GM12878 (cell line): ENCODE measurements around the gene ANKS1A. TPM values are rescaled to one million over a fixed set of nuclear protein-coding genes. Genes with fewer than 3 reads are reported as not detected.

Experiments
- ATAC-seq: fragments of 200-7000 bp; cut with Tn5 transposase; 3 replicates; pipeline ENCODE4 v1.9.1; 2020; ENCODE audit warnings: mild to moderate bottlenecking, moderate library complexity
- BruUV-seq: library from RNA; stranded (reverse); fragments of 400-500 nt; replicated peaks from 2 replicates; lab custom pipeline; 2021; lab: Mats Ljungman, UMichigan
- CTCF ChIA-PET: fragments of 300-600 bp; sonication (Branson Sonifier 250); formaldehyde crosslinking; extraction: SDS; loops from one replicate; lab custom pipeline; 2021; ENCODE audit warnings: inconsistent platforms; lab: Yijun Ruan, JAX
- POLR2A ChIA-PET: fragments of 350-600 bp; formaldehyde crosslinking; extraction: SDS; loops from one replicate; lab custom pipeline; 2021; ENCODE audit warnings: inconsistent platforms; lab: Charles Lee
- RAD21 ChIA-PET: fragments of 300-600 bp; sonication (Branson Sonifier 250); formaldehyde crosslinking; loops from one replicate; lab custom pipeline; 2023; ENCODE audit warnings: antibody characterized with exemption; ENCODE audit not compliant: unreplicated experiment; lab: Charles Lee
- SMC1A ChIA-PET: fragments of 300-600 bp; sonication (Branson Sonifier 250); formaldehyde crosslinking; loops from one replicate; lab custom pipeline; 2023; ENCODE audit not compliant: unreplicated experiment, uncharacterized antibody; lab: Charles Lee
- DNase-seq: peaks from one replicate; pipeline ENCODE4 v3.0.0-alpha.2; 2011; ENCODE audit warnings: low read depth, low spot score
- FAIRE-seq: peaks from 3 replicates; lab custom pipeline; 2011; peaks lifted over from hg19 to GRCh38; lab: Jason Lieb, UNC
- H2AFZ ChIP-seq: 2 replicates; pipeline ENCODE4 v1.6.0; 2011; ENCODE audit warnings: low read depth, low read length, control low read depth; ENCODE audit not compliant: control insufficient read depth
- H3K27ac ChIP-seq: 2 replicates; pipeline ENCODE4 v1.5.1; 2011; ENCODE audit warnings: control low read depth; ENCODE audit not compliant: control insufficient read depth, insufficient read depth
- H3K27me3 ChIP-seq, 2 experiments: replicated peaks in 1 of 2; 2 replicates each; pipeline versions ENCODE4 v1.6.0 to v1.6.1; 2011; ENCODE audit warnings: low read length in 1 of 2; ENCODE audit not compliant: control insufficient read depth in 2 of 2, insufficient read depth in 2 of 2
- H3K36me3 ChIP-seq, 2 experiments: 2 replicates each; pipeline ENCODE4 v1.5.1; 2011; ENCODE audit warnings: low read length in 1 of 2; ENCODE audit not compliant: control insufficient read depth in 2 of 2, insufficient read depth in 2 of 2
- H3K4me1 ChIP-seq: 2 replicates; pipeline ENCODE4 v1.6.1; 2011; ENCODE audit warnings: mild to moderate bottlenecking, low read length, moderate library complexity, mixed read lengths; ENCODE audit not compliant: control insufficient read depth, insufficient read depth
- H3K4me2 ChIP-seq: 2 replicates; pipeline ENCODE4 v1.6.0; 2011; ENCODE audit warnings: control low read depth; ENCODE audit not compliant: control insufficient read depth, insufficient read depth
- H3K4me3 ChIP-seq: fragments of 200-600 bp; sonication (generic); 2 replicates; pipeline ENCODE4 v1.5.1; 2016
- H3K79me2 ChIP-seq: 2 replicates; pipeline ENCODE4 v1.6.0; 2011; ENCODE audit warnings: low read length; ENCODE audit not compliant: control insufficient read depth, insufficient read depth
- H3K9ac ChIP-seq: 2 replicates; pipeline ENCODE4 v1.8.0; 2011; ENCODE audit warnings: low read length, control low read depth, mixed read lengths; ENCODE audit not compliant: control insufficient read depth, insufficient read depth
- H3K9me3 ChIP-seq: replicated peaks from 3 replicates; pipeline ENCODE4 v1.5.1; 2011; ENCODE audit warnings: mild to moderate bottlenecking, low read length; ENCODE audit not compliant: control insufficient read depth, insufficient read depth
- H4K20me1 ChIP-seq: 2 replicates; pipeline ENCODE4 v1.6.0; 2011; ENCODE audit not compliant: control insufficient read depth, insufficient read depth
- CBX3 ChIP-seq: fragments of 200-600 bp; sonication (generic); IDR thresholded peaks from 2 replicates; pipeline ENCODE4 v1.6.1; 2016; ENCODE audit warnings: low read depth, borderline replicate concordance
- CHD1 ChIP-seq: IDR thresholded peaks from 2 replicates; pipeline ENCODE4 v1.6.1; 2012; ENCODE audit warnings: low read depth, low read length, improper control_type of control experiment
- IKZF1 ChIP-seq: fragments of 450-650 bp; conservative IDR thresholded peaks from 2 replicates; pipeline ENCODE4 v1.6.1; 2017; ENCODE audit warnings: antibody characterized with exemption, mild to moderate bottlenecking
- PML ChIP-seq: IDR thresholded peaks from 2 replicates; pipeline ENCODE4 v1.6.1; 2012; ENCODE audit warnings: low read length, inconsistent platforms
- POLR2AphosphoS5 ChIP-seq: IDR thresholded peaks from 2 replicates; pipeline ENCODE4 v1.6.1; 2011; ENCODE audit warnings: mild to moderate bottlenecking, low read length, inconsistent platforms
- SMARCA5 ChIP-seq: fragments of 450-650 bp; IDR thresholded peaks from 2 replicates; pipeline ENCODE4 v1.6.1; 2017; ENCODE audit warnings: mild to moderate bottlenecking
- SREBF2 ChIP-seq: IDR thresholded peaks from 2 replicates; pipeline ENCODE4 v1.6.1; 2012; ENCODE audit warnings: mild to moderate bottlenecking, low read length
- TARDBP ChIP-seq: IDR thresholded peaks from 2 replicates; pipeline ENCODE4 v1.6.1; 2016; ENCODE audit warnings: borderline replicate concordance
- WGBS: methylation state at CpG from one replicate; pipeline ENCODE4 v1.1.6; 2016; ENCODE audit warnings: low lambda C conversion rate; ENCODE audit not compliant: insufficient replicate concordance, insufficient coverage; ENCODE audit errors: missing lambda C conversion rate; 5-methylcytosine and 5-hydroxymethylcytosine counted together
- in situ Hi-C: fragments of 300-500 bp; cut with MboI; formaldehyde crosslinking; loops from 9 replicates; pipeline ENCODE4 v1.14.3; 2018; ENCODE audit warnings: mixed read lengths
- intact Hi-C: fragments of 100-400 bp; cut with micrococcal nuclease; formaldehyde crosslinking; loops from one replicate; pipeline ENCODE4 v1.14.2; 2022; ENCODE audit not compliant: unreplicated experiment
- polyA plus RNA-seq, 11 experiments: library from polyadenylated mRNA; depleted of rRNA in 4 of 11; unstranded in 6 of 11; stranded (reverse) in 5 of 11; fragments of >200 nt; fragmentation: Nextera tagmentation in 4 of 11; fragmentation: Illumina TruSeq in 1 of 11; extraction: Ambion mirVana in 4 of 11; extraction: Trizol in 1 of 11; gene quantifications; 1 replicate in 1 of 11; 2 replicates in 10 of 11; pipeline versions ENCODE4 v1.2.1 to v1.2.3, GENCODE V29; 2011 to 2016; ENCODE audit warnings: inconsistent platforms in 2 of 11, missing spikeins in 2 of 11, low read depth in 1 of 11
- total RNA-seq, 4 experiments: library from RNA; depleted of rRNA in 3 of 4; stranded (reverse); fragments of >200 nt in 3 of 4; fragmentation: Illumina TruSeq in 1 of 4; extraction: Trizol in 1 of 4; gene quantifications; 2 replicates each; pipeline versions ENCODE4 v1.2.1 to v1.2.3, GENCODE V29; 2013 to 2021
- TF ChIP-seq, protein P1 (sequence below): IDR thresholded peaks from 2 replicates; pipeline ENCODE4 v1.6.1; 2012; ENCODE audit warnings: low read depth, low read length, improper control_type of control experiment

Gene ANKS1A
- total and polyA plus RNA-seq, 10 of the 15 experiments (the other 5 are each of a cell fraction or from before 2014, with no cell fraction given) = 0.60 to 7.0 (median 3.0) TPM

GRCh38 chr6:35090734-35091133, 201.7 kb downstream of the ANKS1A start:
- ATAC-seq = no peak
- Histone ChIP-seq H3K4me2 (no peak overlapping the region), H3K79me2 (no peaks in the 10 kb centered on the region), H3K9me3 (no peaks in the 10 kb centered on the region), H3K27ac (no peak overlapping the region), H3K4me3 (no peak overlapping the region), H4K20me1 (no peaks in the 10 kb centered on the region), H3K36me3 (no peaks in the 10 kb centered on the region; a peak in 1 of 4 replicates), H2AFZ (no peak overlapping the region), H3K27me3 (no peaks in the 10 kb centered on the region), H3K4me1 (no peaks in the 10 kb centered on the region), H3K9ac (no peak overlapping the region)
- TF ChIP-seq SMARCA5 = no peak
- TF ChIP-seq CHD1 = no peak
- no peak for TF ChIP-seq IKZF1
- TF ChIP-seq, protein P1, sequence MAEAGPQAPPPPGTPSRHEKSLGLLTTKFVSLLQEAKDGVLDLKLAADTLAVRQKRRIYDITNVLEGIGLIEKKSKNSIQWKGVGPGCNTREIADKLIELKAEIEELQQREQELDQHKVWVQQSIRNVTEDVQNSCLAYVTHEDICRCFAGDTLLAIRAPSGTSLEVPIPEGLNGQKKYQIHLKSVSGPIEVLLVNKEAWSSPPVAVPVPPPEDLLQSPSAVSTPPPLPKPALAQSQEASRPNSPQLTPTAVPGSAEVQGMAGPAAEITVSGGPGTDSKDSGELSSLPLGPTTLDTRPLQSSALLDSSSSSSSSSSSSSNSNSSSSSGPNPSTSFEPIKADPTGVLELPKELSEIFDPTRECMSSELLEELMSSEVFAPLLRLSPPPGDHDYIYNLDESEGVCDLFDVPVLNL = no peak
- TF ChIP-seq PML = no peak
- no peak for TF ChIP-seq CBX3
- TF ChIP-seq POLR2AphosphoS5 = no peak
- TF ChIP-seq TARDBP = no peak
- TF ChIP-seq SREBF2 = no peak
- BruUV-seq = no TSS peak
- ChIA-PET SMC1A (interaction anchor here (1.1 kb wide), 1 partner anchor 49 kb away, joined by 3 read pairs; no protein-coding TSS in a partner anchor), CTCF (no interaction called here), POLR2A (no interaction called here), RAD21 (interaction anchor here (1.3 kb wide), 1 partner anchor 103 kb away, joined by 3 read pairs; no protein-coding TSS in a partner anchor)
- no peak for FAIRE-seq
- in situ Hi-C loops (no loop called here), intact Hi-C loops (no loop called here)
- whole genome bisulfite sequencing = 70% methylated on average over 10 of the region's 10 CpGs
- no peak for DNase-seq
